GM12875 (cell line): ENCODE measurements around the gene RAB3IP.
A peak's percentile ranks its signal among the peaks of the same experiment; 100 is the strongest.

ENCODE experiments used
- H3K4me3 ChIP-seq: one replicate; pipeline ENCODE4 v1.5.1; 2011; ENCODE audit warnings: low read depth, low read length, control low read depth
- TF ChIP-seq, protein P1 (sequence below): IDR thresholded peaks from 2 replicates; pipeline ENCODE4 v1.5.1; 2011; ENCODE audit warnings: low read depth, mild to moderate bottlenecking, control low read depth, inconsistent platforms, low read length, moderate library complexity, borderline replicate concordance; ENCODE audit not compliant: insufficient read depth

The RAB3IP gene, protein sequence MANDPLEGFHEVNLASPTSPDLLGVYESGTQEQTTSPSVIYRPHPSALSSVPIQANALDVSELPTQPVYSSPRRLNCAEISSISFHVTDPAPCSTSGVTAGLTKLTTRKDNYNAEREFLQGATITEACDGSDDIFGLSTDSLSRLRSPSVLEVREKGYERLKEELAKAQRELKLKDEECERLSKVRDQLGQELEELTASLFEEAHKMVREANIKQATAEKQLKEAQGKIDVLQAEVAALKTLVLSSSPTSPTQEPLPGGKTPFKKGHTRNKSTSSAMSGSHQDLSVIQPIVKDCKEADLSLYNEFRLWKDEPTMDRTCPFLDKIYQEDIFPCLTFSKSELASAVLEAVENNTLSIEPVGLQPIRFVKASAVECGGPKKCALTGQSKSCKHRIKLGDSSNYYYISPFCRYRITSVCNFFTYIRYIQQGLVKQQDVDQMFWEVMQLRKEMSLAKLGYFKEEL

DNA sequence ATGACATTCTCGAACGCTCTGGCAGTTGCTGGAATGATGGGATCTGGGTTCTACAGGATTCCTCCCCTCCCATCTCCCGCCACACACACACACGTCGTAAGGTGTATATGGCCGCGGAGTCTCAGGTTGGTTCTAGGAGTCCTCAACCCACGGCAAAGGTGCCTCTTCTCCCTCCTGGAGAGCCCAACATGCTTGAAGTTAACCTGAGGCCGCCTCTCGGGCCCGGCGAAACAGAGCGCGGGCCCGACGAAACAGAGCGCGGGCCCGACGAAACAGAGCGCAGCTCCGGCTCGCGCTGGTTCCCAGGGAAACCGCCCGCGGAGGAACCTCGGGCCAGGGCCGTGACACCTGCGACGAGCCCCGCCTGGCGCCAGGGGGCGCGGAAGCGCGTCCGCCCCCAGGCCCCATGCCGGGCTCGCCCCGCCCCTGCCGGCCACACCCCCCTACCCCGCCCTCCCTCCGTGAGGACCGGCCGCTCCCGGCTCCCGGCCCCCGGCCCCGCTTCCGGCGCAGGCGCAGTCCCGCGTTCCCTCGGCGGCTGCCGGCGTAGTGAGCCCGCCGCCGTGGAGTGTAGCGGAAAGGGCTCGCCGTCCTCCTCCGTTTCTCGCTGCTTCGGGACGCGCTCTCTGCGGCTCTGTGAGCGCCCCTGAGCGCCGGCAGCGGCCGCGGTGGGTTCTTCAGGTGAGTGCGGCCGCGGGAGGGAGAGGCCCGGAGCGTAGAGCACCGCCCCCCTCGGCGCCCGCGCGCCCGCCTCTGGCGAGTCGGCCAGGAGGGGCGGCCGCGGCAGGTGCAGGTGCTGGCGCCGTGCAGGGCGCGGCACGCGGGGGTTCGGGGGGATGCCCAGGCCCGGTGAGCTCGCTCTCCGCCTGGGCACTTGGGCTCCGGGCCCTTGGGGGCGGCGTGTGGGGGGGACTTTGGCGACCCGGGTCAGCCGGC is at the start of gene RAB3IP:
RAB3IP (plus strand) TSS at position 510 of the 936 bp plus-strand sequence. CDS start 16,549 bp downstream, outside the sequence.
- H3K4me3 ChIP-seq, result peak within 1 kb of the TSS; percentile 67
- TF ChIP-seq, protein P1, sequence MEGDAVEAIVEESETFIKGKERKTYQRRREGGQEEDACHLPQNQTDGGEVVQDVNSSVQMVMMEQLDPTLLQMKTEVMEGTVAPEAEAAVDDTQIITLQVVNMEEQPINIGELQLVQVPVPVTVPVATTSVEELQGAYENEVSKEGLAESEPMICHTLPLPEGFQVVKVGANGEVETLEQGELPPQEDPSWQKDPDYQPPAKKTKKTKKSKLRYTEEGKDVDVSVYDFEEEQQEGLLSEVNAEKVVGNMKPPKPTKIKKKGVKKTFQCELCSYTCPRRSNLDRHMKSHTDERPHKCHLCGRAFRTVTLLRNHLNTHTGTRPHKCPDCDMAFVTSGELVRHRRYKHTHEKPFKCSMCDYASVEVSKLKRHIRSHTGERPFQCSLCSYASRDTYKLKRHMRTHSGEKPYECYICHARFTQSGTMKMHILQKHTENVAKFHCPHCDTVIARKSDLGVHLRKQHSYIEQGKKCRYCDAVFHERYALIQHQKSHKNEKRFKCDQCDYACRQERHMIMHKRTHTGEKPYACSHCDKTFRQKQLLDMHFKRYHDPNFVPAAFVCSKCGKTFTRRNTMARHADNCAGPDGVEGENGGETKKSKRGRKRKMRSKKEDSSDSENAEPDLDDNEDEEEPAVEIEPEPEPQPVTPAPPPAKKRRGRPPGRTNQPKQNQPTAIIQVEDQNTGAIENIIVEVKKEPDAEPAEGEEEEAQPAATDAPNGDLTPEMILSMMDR, result peak; percentile 84

DNA sequence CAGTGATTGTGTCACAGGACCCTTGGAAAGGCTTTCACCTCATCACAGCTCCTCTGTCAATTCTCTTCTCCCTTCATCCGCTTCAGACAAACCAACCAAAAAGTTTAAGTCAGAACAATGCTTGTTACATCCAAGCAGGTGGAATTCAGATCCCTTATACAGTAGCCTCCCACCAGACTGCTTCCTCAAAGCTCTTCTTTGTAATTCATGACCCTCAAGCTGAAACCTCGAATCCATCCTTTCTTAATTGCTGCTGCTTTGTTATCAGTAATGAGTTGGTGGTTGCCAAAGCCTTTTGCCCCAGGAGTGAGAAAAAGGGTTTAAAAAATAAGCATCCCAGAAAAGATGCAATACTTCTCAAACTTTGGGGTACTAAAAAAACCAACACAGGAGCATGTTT is 49.0 kb upstream of the RAB3IP start:
- H3K4me3 ChIP-seq, result no peak overlapping the region
- TF ChIP-seq, protein P1, result no peak

DNA sequence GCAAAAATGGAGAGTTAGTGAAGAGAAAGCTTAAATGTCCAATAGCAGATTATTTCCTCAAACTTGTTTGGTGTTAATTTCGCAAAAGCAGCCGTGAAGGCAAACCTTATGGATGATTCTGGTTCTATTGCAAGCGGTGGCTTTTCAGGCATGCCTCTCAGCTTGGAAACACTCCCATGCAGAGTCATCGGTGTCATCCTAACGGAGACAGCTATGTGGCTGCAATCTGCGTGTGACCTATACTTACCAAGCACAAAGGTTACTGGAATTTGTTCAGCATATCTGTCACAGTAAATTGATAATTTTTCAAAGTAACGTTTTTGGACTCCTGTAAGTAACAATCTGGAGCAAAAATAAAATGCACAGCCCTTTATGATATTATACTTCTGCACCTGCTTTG is 44.5 kb upstream of the RAB3IP start:
- TF ChIP-seq, protein P1, result no peak
- no peak overlapping the region for H3K4me3 ChIP-seq

DNA sequence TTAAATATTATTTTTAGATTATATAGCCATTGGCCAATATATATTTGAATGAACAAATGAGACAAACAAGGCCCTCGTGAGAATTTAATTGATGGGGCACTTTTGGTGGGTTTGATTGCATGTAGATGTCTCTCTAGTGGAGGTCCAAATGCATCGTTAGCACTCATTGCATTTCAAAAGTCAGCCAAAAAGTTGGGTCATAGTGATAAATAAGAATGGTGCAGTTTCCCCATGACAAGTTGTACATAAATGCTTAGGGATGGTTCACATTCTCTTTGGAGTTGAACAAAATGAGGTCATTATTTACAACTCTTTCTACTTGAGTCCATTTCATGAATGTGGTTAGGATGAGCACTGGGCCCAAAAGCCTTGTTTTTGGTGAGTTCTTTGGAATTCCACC is 40.6 kb upstream of the RAB3IP start:
- TF ChIP-seq, protein P1, result no peak
- H3K4me3 ChIP-seq, result no peak overlapping the region

DNA sequence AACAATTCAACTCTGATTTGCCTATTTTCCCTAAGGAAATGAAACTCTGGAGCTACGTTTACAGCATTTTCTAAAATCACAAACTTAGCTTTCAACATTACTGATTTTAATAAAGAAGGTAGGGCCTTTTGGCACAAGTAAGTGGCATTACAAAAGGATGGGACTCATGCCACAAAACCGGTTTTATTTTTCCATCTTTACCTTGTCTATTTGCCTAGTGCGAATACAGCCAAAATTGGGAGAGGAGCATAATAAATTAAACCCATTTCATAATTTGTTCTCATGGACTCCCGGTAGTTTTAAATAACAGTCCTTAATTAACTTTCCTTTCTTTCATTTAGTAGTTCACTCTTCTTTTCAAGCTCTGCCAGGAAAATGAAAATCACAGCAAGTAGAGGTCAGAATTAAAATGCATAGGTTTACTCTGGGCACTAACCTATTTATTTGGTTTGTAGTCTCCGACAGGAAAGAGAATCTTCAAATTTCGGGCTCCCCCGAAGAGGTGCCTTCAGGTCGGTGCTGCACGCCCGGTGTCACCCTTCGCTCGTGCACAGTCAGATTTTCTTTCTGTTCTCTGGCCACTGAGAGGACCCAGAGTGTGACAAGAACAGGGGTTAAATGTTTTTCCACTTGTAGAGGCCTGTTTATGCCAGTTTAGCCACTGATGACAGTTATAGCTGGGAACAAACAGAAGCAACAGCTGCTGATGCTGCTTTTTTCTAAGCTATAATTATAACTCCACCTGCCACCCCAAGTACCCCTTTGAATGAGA is 39.7 kb upstream of the RAB3IP start, which contains the start of gene BEST3:
BEST3 (minus strand) TSS at position 535 of the 772 bp plus-strand sequence. CDS start 1,505 bp downstream, outside the sequence.
- no peak within 1 kb of the TSS for H3K4me3 ChIP-seq
- TF ChIP-seq, protein P1, result no peak

DNA sequence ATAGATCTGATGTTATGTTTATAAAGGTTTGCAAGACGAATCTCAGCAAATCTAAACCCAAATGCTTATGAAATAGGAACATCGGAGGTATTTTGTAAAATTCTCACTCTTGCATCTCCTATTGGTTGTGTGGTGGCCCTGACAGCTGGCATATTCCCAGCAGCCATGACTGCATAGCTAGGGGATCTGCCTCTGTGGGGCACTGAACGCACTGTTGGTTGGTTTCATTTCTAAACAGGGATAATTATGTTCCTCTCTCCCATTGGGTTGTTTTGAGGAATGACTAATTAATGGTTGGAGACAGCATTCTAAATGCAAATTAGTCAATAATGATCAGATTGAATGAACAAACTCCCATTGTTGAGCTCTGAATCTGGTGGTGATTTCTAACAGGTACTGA is 36.8 kb upstream of the RAB3IP start:
- TF ChIP-seq, protein P1, result no peak
- H3K4me3 ChIP-seq, result no peak overlapping the region
